Neural crest cell (in vitro differentiated cells): Measurements from ENCODE around the gene PRR23E. TPM values are rescaled to one million over a fixed set of nuclear protein-coding genes. Genes with fewer than 3 reads are reported as not detected.

ENCODE experiments used
- DNase-seq: peaks from one replicate; pipeline ENCODE4 v3.0.0; 2021; ENCODE audit warnings: low read depth, mixed read lengths, low spot score
- H3K27ac Mint-ChIP-seq: one replicate; pipeline ENCODE4 v1.8.0; 2021; ENCODE audit warnings: mild to moderate bottlenecking, mixed read lengths; ENCODE audit not compliant: unreplicated experiment
- H3K27me3 Mint-ChIP-seq: 2 replicates; pipeline ENCODE4 v1.8.0; 2021; ENCODE audit warnings: low read depth, mild to moderate bottlenecking, mixed read lengths
- H3K36me3 Mint-ChIP-seq: 2 replicates; pipeline ENCODE4 v1.8.0; 2021; ENCODE audit warnings: low read depth, mild to moderate bottlenecking, mixed read lengths
- H3K4me1 Mint-ChIP-seq: 2 replicates; pipeline ENCODE4 v1.8.0; 2021; ENCODE audit warnings: mixed read lengths
- H3K4me3 Mint-ChIP-seq: one replicate; pipeline ENCODE4 v1.8.0; 2021; ENCODE audit warnings: mild to moderate bottlenecking, mixed read lengths
- H3K9me3 Mint-ChIP-seq: 2 replicates; pipeline ENCODE4 v1.8.0; 2021; ENCODE audit warnings: mixed read lengths
- CTCF ChIP-seq: fragments of 200-600 bp; sonication (generic); conservative IDR thresholded peaks from 2 replicates; pipeline ENCODE4 v1.5.0; 2021; ENCODE audit warnings: antibody characterized with exemption, mild to moderate bottlenecking
- total RNA-seq: library from RNA; stranded (reverse); gene quantifications from 2 replicates; pipeline ENCODE4 v1.2.1, GENCODE V29; 2021

PRR23E gene
- total RNA-seq, 1 donor from 2014 or later, result not detected

DNA sequence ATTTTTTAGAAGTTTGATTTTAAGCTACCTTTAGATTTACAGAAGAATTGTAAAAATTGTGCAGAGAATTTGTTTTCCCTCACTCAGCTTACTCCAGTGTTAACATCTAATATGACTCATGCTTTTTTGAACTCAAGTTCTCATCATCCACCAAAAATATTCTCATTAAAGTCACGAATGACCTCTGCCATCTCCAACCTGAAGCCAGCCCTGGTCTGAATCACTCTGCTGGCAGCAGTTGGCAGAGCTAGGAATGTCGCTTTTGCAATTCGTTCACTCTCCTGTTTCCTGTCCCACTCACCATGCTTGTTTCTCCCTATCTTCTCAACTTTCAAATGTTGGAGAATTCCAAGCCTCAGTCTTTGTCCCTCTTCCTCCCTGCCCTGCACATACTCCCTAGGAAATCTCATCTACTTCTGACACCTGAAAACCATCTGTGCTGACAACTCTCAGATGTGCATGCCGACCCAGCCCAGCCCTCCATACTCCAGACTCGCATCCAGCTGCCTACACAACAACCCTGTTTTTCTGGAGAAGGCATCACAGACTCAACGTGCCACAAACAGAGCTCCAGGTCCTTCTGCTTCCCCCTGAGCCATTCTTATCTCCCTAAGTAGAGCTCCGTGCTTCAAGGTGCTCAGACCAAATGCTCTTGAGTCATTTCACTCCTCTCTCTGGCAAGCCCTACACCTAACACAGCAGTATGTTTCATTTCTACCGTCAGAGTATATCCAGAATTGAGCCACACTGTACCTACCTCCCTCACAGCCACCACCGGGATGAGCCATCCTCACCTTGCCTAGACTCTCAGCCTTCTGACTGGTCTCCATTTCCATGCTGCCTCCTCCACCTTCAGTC lies 24.9 kb downstream of the PRR23E start:
- no peak for DNase-seq
- TF ChIP-seq CTCF, result no peak
- Mint-ChIP-seq H3K4me3 (no peak overlapping the region), H3K27me3 (peaks cover 4% of the 10 kb centered on the region), H3K27ac (no peak overlapping the region), H3K36me3 (no peaks in the 10 kb centered on the region), H3K4me1 (peaks cover 24% of the 10 kb centered on the region), H3K9me3 (no peaks in the 10 kb centered on the region)

DNA sequence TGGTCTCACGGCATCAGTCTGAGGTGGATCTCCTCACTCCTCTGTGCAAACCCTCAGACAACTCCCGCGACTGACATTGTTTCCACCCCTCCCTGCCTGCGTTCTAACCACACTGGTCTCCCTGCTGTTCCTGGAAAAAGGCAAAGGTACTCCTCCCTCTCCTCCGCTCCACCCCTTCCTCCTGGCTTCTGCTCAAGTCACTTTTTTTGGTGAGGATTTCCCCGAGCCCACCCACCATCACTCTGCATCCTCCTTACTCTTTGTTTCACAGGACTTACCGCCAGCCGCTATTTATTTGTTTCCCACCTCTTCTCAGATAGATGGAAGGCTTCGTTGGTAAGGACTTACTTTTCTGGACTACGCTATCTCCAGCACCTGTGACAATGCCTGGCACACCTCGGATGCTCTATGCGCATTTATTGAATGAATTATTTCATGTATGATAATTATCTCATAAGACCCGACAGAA lies 25.6 kb downstream of the PRR23E start:
- H3K36me3 Mint-ChIP-seq, result no peaks in the 10 kb centered on the region
- H3K4me1 Mint-ChIP-seq, result peaks cover 24% of the 10 kb centered on the region
- DNase-seq, result no peak
- no peak overlapping the region for H3K4me3 Mint-ChIP-seq
- no peak overlapping the region for H3K27ac Mint-ChIP-seq
- no peaks in the 10 kb centered on the region for H3K9me3 Mint-ChIP-seq
- TF ChIP-seq CTCF, result no peak
- peaks cover 4% of the 10 kb centered on the region for H3K27me3 Mint-ChIP-seq

GRCh38 chr3:127220497-127220896 lies 27.6 kb downstream of the PRR23E start:
- TF ChIP-seq CTCF, result no peak
- Mint-ChIP-seq H3K27ac (no peak overlapping the region), H3K4me3 (no peak overlapping the region), H3K36me3 (peaks cover 2% of the 10 kb centered on the region), H3K9me3 (peaks cover 6% of the 10 kb centered on the region), H3K27me3 (peaks cover 3% of the 10 kb centered on the region), H3K4me1 (peaks cover 11% of the 10 kb centered on the region)
- DNase-seq, result no peak

GRCh38 chr3:127221037-127221436 lies 28.1 kb downstream of the PRR23E start:
- Mint-ChIP-seq H3K27me3 (peaks cover 5% of the 10 kb centered on the region), H3K4me1 (peaks cover 14% of the 10 kb centered on the region), H3K4me3 (no peak overlapping the region), H3K9me3 (peaks cover 11% of the 10 kb centered on the region), H3K36me3 (peaks cover 2% of the 10 kb centered on the region), H3K27ac (no peak overlapping the region)
- TF ChIP-seq CTCF, result no peak
- no peak for DNase-seq

DNA sequence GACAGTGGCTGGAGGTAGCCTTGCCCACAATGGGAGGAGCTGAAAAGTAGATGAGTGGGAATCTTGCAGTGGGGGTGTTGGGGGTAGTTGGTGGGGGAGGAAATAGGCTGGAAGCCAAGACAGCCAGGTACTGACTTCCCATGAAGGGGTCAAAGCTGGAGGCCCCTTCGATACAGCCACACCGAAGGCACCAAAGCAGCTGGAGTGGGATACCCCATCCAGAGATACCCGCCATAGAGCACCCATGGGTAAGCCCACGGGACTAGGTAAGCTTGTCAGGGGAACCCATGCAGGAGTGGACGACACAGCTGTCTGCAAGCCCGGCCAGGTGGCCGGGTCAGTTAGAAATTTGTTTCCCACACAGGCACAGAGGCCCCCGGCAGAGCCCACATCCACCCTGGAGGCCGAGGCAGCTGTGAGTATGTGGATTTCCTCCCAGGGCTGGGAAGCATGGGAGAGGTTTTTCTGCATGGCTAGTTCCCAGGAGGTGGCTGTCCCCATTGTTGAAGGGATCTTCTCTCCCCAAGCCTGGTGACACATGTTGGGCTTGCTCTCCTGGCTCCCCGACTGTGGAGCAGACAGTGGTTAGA lies 28.6 kb downstream of the PRR23E start:
- no peak overlapping the region for H3K4me3 Mint-ChIP-seq
- H3K27me3 Mint-ChIP-seq, result peaks cover 9% of the 10 kb centered on the region
- DNase-seq, result no peak
- TF ChIP-seq CTCF, result no peak
- H3K9me3 Mint-ChIP-seq, result peaks cover 16% of the 10 kb centered on the region
- peaks cover 19% of the 10 kb centered on the region for H3K4me1 Mint-ChIP-seq
- peaks cover 6% of the 10 kb centered on the region for H3K36me3 Mint-ChIP-seq
- peak overlapping the region; percentile 64 for H3K27ac Mint-ChIP-seq
